Myocyte (in vitro differentiated cells): Measurements from ENCODE around the gene DAZAP1. TPM values are rescaled to one million over a fixed set of nuclear protein-coding genes. Genes with fewer than 3 reads are reported as not detected.

Source experiments
- DNase-seq: peaks from one replicate; pipeline ENCODE4 v3.0.0-alpha.2; 2012; ENCODE audit warnings: low read depth
- total RNA-seq: library from RNA; depleted of rRNA; stranded (reverse); fragments of >200 nt; gene quantifications from 2 replicates; pipeline ENCODE4 v1.2.3, GENCODE V29; 2014

The DAZAP1 gene
- total RNA-seq, 1 donor from 2014 or later: 61.5 TPM

DNA sequence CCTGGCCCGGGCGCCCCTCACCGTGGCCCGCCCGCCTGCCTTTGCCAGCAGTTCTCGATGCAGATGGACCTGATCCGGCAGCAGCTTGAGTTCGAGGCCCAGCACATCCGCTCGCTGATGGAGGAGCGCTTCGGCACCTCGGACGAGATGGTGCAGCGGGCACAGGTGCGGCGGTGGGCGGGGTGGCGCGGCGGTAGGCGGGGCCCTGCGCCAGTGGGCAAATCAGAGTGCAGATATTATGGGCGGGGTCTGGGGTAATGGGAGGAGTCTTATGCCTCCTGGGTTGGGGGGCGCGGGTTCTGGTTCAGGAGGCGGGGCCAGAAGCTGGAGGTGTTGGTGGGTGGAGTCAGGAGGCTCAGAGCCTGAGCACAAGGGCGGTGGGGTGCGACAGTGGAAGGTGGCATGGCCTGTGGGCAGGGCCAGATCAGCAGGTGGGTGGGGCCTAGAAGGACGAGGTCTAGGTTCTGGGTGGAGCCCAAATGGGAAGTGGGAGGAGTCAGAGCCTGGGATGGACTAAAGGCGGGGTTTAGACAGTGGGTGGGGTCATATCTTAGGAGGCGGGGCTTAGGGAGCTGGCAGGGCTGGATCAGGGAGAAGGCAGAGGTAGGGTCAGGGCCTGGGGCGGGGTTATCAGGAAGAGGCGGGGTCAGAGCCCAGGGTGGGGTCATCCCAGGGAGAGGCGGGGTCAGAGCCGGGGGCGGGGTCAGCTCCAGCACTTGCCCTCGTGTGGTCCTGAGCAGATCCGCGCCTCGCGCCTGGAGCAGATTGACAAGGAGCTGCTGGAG lies 48.1 kb downstream of the DAZAP1 start:
- DNase-seq: no peak

DNA sequence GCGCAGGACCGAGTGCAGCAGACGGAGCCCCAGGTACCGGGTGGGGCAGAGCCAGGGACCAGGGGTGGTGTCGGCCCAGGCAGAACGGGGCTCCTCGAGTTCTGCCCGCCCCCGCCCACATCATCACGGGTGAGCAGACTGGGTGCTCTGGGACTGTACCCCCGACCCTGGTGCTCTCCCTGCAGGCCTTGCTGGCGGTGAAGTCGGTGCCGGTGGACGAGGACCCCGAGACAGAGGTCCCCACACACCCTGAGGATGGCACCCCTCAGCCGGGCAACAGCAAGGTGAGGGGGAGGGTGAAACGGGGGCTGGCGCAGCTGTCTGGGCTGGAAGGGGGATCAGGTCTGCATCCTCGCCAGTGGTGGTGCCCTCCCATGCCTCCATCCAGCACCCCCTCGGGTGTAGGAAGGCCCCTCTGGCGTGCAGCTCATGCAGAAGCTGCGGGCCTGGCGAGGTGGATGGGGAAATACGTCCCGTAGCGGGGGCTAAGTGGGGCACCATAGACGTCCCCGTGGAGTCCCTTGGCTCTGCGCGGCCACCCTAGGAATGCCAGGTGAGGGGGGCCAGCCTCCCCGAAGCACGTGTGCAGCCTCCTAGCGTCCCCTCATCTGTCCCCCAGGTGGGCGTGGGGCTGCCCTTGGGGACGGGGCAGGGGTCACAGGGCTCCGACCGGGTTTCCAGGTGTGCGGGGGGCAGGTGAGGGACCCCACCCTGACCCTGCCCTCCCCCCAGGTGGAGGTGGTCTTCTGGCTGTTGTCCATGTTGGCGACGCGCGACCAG lies 48.9 kb downstream of the DAZAP1 start:
- no peak for DNase-seq

- DNase-seq: no peak
Observed at GRCh38 chr19:1457031-1457739, 49.8 kb downstream of the DAZAP1 start.

- DNase-seq: no peak
Observed at GRCh38 chr19:1457892-1458291, 50.5 kb downstream of the DAZAP1 start.

- no peak for DNase-seq
Observed at GRCh38 chr19:1459479-1459878, 52.1 kb downstream of the DAZAP1 start.

DNA sequence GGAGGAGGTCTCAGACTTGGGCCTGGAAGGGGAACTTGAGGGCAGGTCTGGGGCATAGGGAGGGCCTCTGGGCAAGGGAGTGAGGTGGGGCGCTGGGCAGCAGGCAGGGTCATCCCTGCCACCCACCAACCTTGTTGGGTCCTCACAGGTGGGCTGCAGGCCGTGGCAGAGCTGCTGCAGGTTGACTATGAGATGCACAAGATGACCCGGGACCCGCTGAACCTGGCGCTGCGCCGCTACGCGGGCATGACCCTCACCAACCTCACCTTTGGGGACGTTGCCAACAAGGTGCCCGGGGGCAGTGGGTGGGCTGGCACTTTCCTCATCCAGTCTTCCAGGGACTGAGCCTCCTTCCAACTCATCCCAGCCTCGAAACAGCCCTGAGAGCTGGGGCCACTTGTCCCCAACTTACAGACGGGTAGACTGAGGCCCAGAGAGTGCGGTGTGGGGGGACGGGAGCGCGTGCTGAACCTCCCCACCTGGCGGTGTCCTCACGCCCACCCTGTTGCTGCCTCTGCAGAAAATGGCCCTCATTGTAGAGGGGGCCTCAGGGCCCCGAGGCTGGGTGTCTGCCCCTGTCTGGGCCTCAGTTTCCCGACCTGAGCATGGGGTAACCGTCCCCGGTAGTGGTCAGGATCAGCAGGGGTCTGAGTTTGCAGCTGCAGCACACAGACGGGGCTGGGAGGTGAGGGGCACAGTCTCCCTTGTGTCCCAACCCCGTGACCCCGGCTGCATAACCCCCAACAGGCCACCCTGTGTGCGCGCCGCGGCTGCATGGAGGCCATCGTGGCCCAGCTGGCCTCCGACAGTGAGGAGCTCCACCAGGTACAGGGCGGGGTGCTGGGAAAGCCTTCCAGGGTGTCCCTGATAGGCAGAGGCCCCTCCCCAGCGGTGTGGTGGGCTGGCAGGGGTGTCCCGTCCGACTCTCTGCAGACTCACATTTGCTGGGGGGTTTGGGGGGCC lies 52.9 kb downstream of the DAZAP1 start:
- DNase-seq: no peak

DNA sequence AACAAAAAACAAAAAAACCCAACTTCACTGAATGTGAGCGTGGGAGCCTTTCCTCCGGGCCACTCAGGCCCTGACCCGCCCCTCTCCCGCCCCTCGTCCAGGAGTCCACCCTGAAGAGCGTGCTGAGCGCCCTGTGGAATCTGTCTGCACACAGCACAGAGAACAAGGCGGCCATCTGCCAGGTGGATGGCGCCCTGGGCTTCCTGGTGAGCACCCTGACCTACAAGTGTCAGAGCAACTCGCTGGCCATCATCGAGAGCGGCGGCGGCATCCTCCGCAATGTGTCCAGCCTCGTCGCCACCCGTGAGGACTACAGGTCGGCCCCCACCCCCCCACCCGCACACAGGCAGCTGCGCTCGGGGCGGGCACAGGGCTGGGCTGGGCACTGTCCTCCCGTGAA lies 54.5 kb downstream of the DAZAP1 start:
- no peak for DNase-seq

DNA sequence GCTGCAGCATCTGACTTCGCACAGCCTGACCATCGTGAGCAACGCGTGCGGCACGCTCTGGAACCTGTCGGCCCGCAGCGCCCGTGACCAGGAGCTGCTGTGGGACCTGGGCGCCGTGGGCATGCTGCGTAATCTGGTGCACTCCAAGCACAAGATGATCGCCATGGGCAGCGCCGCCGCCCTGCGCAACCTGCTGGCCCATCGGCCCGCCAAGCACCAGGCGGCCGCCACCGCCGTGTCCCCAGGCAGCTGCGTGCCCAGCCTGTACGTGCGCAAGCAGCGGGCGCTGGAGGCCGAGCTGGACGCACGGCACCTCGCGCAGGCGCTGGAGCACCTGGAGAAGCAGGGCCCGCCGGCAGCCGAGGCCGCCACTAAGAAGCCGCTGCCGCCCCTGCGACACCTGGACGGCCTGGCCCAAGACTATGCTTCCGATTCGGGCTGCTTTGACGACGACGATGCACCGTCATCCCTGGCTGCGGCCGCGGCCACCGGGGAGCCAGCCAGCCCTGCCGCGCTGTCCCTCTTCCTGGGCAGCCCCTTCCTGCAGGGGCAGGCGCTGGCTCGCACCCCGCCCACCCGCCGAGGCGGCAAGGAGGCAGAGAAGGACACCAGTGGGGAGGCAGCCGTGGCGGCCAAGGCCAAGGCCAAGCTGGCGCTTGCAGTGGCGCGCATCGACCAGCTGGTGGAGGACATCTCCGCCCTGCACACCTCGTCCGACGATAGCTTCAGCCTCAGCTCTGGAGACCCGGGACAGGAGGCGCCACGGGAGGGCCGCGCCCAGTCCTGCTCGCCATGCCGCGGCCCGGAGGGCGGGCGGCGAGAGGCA lies 58.0 kb downstream of the DAZAP1 start:
- DNase-seq: no peak

DNA sequence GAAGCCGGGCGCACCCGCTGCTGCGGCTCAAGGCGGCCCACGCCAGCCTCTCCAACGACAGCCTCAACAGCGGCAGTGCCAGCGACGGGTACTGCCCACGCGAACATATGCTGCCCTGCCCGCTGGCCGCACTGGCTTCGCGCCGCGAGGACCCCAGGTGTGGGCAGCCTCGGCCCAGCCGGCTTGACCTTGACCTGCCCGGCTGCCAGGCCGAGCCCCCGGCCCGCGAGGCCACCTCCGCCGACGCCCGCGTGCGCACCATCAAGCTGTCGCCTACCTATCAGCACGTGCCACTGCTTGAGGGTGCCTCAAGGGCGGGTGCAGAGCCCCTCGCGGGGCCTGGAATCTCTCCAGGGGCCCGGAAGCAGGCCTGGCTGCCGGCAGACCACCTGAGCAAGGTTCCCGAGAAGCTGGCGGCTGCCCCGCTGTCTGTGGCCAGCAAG lies 58.7 kb downstream of the DAZAP1 start:
- DNase-seq: no peak

DNA sequence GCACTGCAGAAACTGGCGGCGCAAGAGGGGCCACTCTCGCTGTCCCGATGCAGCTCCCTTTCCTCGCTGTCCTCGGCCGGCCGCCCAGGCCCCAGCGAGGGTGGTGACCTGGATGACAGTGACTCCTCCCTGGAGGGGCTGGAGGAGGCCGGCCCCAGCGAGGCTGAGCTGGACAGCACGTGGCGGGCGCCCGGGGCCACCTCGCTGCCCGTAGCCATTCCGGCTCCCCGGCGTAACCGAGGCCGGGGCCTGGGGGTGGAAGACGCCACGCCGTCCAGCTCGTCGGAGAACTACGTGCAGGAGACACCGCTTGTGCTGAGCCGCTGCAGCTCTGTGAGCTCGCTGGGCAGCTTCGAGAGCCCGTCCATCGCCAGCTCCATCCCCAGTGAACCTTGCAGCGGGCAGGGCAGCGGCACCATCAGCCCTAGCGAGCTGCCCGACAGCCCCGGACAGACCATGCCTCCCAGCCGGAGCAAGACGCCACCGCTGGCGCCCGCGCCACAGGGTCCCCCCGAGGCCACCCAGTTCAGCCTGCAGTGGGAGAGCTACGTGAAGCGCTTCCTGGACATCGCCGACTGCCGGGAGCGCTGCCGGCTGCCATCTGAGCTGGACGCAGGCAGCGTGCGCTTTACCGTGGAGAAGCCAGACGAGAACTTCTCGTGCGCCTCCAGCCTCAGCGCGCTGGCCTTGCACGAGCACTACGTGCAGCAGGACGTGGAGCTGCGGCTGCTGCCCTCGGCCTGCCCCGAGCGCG lies 59.3 kb downstream of the DAZAP1 start:
- no peak for DNase-seq

DNA sequence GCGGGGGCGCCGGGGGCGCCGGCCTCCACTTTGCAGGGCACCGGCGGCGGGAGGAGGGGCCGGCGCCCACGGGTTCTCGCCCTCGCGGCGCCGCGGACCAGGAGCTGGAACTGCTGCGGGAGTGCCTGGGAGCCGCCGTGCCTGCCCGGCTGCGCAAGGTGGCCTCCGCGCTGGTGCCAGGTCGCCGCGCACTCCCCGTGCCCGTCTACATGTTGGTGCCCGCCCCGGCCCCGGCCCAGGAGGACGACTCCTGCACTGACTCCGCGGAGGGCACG lies 59.8 kb downstream of the DAZAP1 start:
- DNase-seq: no peak

GRCh38 chr19:1467490-1468273 lies 60.3 kb downstream of the DAZAP1 start:
- DNase-seq: no peak

DNA sequence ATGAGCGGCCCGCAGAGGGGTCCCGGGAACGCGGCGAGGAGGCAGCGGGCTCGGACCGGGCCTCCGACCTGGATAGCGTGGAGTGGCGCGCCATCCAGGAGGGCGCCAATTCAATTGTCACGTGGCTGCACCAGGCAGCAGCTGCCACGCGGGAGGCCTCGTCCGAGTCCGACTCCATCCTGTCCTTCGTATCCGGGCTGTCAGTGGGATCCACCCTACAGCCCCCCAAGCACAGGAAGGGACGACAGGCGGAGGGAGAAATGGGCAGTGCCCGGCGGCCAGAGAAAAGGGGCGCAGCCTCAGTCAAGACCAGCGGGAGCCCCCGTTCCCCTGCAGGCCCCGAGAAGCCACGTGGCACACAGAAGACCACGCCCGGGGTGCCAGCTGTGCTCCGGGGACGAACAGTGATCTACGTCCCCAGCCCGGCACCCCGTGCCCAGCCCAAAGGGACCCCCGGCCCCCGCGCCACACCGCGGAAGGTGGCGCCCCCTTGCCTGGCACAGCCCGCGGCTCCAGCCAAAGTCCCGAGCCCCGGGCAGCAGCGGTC lies 61.0 kb downstream of the DAZAP1 start:
- DNase-seq: no peak

DNA sequence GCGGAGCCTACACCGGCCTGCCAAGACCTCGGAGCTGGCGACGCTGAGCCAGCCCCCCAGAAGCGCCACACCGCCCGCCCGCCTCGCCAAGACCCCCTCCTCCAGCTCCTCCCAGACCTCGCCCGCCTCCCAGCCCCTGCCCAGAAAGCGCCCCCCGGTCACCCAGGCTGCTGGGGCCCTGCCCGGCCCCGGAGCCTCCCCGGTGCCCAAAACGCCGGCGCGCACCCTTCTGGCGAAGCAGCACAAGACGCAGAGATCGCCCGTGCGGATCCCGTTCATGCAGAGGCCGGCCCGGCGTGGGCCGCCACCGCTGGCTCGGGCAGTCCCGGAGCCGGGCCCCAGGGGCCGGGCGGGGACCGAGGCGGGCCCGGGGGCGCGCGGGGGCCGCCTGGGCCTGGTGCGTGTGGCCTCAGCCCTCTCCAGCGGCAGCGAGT lies 61.5 kb downstream of the DAZAP1 start:
- DNase-seq: peak; percentile 51

DNA sequence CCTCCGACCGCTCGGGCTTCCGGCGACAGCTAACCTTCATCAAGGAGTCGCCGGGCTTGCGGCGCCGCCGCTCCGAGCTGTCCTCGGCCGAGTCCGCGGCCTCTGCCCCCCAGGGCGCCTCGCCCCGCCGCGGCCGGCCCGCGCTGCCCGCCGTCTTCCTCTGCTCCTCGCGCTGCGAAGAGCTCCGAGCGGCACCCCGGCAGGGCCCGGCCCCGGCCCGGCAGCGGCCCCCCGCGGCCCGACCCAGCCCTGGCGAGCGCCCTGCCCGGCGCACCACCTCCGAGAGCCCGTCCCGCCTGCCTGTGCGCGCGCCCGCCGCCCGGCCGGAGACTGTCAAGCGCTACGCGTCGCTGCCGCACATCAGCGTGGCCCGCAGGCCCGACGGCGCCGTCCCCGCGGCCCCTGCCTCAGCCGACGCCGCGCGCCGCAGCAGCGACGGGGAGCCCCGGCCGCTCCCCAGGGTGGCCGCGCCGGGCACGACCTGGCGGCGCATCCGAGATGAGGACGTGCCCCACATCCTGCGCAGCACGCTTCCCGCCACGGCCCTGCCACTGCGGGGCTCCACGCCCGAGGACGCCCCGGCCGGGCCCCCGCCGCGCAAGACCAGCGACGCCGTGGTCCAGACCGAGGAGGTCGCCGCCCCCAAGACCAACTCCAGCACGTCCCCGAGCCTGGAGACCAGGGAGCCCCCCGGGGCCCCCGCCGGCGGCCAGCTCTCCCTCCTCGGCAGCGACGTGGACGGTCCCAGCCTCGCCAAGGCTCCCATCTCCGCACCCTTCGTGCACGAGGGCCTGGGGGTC lies 62.1 kb downstream of the DAZAP1 start:
- no peak for DNase-seq

DNA sequence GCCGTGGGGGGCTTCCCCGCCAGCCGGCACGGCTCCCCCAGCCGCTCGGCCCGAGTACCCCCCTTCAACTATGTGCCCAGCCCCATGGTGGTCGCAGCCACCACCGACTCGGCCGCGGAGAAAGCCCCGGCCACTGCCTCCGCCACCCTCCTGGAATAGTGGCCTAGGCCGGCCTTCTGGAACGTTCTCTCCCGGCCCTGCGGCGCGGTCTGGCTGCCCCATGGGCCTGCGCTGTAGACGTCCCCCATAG lies 62.6 kb downstream of the DAZAP1 start:
- no peak for DNase-seq

- DNase-seq: no peak
Observed at GRCh38 chr19:1470305-1471009, 63.1 kb downstream of the DAZAP1 start.
